ENCODE results near the gene USP24. TPM values are rescaled to one million over a fixed set of nuclear protein-coding genes. Genes with fewer than 3 reads are reported as not detected.

USP24 gene
- total RNA-seq, 1 experiment from 2014 or later, result 35.3 TPM

- Histone ChIP-seq H3K4me2 (ENCODE audit: insufficient read depth, insufficient read length, low read length) (no peak overlapping the region), H3K18ac (ENCODE audit: insufficient read length, low read depth, low read length) (no peak overlapping the region), H4K8ac (replicated peaks; ENCODE audit: insufficient read length, low read depth, low read length) (no peak overlapping the region), H3K79me2 (ENCODE audit: insufficient read depth, low read length) (peaks cover 10% of the 10 kb centered on the region; the same call in 1 of the 2 replicates), H2AFZ (ENCODE audit: low read length) (no peak overlapping the region), H3K27me3 (ENCODE audit: insufficient read depth, low read length) (no peaks in the 10 kb centered on the region), H2BK5ac (ENCODE audit: insufficient read length, low read length) (no peak overlapping the region), H3K23ac (ENCODE audit: insufficient read length, low read depth, low read length) (no peak overlapping the region), H2BK15ac (ENCODE audit: low read depth, low read length) (no peak overlapping the region), H3K9ac (ENCODE audit: extremely low read depth, insufficient read length, low read length) (no peak overlapping the region), H3K79me1 (ENCODE audit: insufficient read depth, low read depth, low read length, poor library complexity, severe bottlenecking) (peaks cover 7% of the 10 kb centered on the region), H2BK120ac (ENCODE audit: low read depth, low read length, poor library complexity, severe bottlenecking) (no peak overlapping the region), H2BK12ac (ENCODE audit: insufficient read length, low read depth, low read length) (no peak overlapping the region), H3K56ac (ENCODE audit: insufficient read length, low read depth, low read length) (no peak overlapping the region), H3T11ph (ENCODE audit: low read length) (no peak overlapping the region), H3K4ac (ENCODE audit: low read depth, low read length) (no peak overlapping the region), H4K20me1 (ENCODE audit: control insufficient read depth, insufficient read depth, insufficient read length) (no peaks in the 10 kb centered on the region), H2AK5ac (ENCODE audit: insufficient read length, low read length) (no peak overlapping the region), H3K23me2 (ENCODE audit: insufficient read length, low read depth, low read length, poor library complexity, severe bottlenecking) (no peaks in the 10 kb centered on the region), H4K91ac (ENCODE audit: insufficient read length, low read depth, low read length) (no peak overlapping the region), H3K9me3 (ENCODE audit: control insufficient read depth, low read depth, low read length) (no peaks in the 10 kb centered on the region), H2BK20ac (ENCODE audit: low read depth, low read length, poor library complexity, severe bottlenecking) (no peak overlapping the region), H3K14ac (ENCODE audit: insufficient read depth, low read length) (no peak overlapping the region), H4K5ac (ENCODE audit: insufficient read length, low read depth, low read length) (no peak overlapping the region), H3K27ac (ENCODE audit: insufficient read length, low read depth, low read length) (no peak overlapping the region), H3K4me1 (ENCODE audit: insufficient read depth, low read length) (no peaks in the 10 kb centered on the region)
- Mint-ChIP-seq H3K27ac (no peak overlapping the region), H3K4me1 (peaks cover 2 to 4% of the 10 kb centered on the region in 2 experiments; a peak in 2 of 4 replicates), H3K27me3 (ENCODE audit: low read depth) (no peaks in the 10 kb centered on the region), H3K36me3 (ENCODE audit: insufficient read depth in 1 of 3, low read depth in 3 of 3) (peaks cover 7 to 22% (median 20%) of the 10 kb centered on the region in 3 experiments), H3K4me3 (no peak overlapping the region), H3K9me3 (peaks cover 11% of the 10 kb centered on the region in 2 experiments)
- WGBS (ENCODE audit: extremely low coverage, insufficient read length, low lambda C conversion rate), result no CpG with 5 or more reads among the region's 5 CpGs
- TF ChIP-seq CTCF (conservative IDR thresholded peaks at IDR 0.05), result no peak
- no peak for DNase-seq
Measured at GRCh38 chr1:55184859-55185258, 30.3 kb downstream of the USP24 start.

Measured in H9 (cell line).